ENCODE results near the gene VGLL4. TPM values are rescaled to one million over a fixed set of nuclear protein-coding genes. Genes with fewer than 3 reads are reported as not detected.

VGLL4 gene
- total RNA-seq, 3 donors from 2014 or later, result 42.5 to 51.3 (median 46.4) TPM

DNA sequence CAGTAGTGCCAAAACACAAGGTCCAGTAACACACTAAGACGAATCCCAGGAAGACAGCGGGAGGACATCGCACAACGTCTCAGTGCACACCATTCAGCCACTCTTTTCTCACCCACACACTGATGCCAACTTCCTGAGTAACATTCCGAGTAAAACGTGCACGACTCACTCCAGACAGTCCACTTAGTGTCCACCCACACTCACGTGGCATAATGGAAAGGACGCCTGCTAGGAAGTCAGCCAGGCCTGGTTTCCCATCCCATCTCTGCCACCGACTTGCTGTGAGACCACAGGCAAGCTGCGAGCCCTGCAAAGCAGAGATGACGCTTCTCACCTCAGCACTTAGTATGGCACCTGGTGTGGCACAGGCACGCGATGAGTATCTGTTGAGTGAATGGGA is 36.8 kb upstream of the VGLL4 start:
- Histone ChIP-seq H3K36me3 (ENCODE audit: low read depth) (no peaks in the 10 kb centered on the region), H3K9me3 (no peaks in the 10 kb centered on the region), H3K4me3 (no peak overlapping the region), H3K4me1 (ENCODE audit: low read depth) (no peaks in the 10 kb centered on the region)
- intact Hi-C loops (cut with DNase I, micrococcal nuclease), result no loop called here
- ATAC-seq (no peak), DNase-seq (no peak)
- TF ChIP-seq, protein P1, sequence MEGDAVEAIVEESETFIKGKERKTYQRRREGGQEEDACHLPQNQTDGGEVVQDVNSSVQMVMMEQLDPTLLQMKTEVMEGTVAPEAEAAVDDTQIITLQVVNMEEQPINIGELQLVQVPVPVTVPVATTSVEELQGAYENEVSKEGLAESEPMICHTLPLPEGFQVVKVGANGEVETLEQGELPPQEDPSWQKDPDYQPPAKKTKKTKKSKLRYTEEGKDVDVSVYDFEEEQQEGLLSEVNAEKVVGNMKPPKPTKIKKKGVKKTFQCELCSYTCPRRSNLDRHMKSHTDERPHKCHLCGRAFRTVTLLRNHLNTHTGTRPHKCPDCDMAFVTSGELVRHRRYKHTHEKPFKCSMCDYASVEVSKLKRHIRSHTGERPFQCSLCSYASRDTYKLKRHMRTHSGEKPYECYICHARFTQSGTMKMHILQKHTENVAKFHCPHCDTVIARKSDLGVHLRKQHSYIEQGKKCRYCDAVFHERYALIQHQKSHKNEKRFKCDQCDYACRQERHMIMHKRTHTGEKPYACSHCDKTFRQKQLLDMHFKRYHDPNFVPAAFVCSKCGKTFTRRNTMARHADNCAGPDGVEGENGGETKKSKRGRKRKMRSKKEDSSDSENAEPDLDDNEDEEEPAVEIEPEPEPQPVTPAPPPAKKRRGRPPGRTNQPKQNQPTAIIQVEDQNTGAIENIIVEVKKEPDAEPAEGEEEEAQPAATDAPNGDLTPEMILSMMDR (IDR thresholded peaks at IDR 0.05), result no peak

DNA sequence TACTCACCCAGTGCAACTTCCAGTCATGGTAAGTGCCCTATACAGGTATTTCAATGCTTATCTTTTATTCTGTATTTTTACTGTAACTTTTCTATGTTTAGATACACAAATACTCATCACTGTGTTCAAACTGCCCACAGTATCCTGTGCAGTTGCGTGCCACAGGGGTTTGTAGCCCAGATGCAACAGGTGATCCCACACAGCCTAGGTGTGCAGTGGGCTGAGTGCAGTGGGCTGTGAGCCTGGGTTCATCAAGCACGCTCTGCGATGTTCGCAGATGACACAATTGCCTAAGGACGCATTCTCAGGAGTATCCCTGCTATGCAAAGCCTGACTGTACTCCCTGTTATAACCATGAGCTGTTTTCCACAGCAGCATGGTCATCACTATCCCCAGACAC is 36.2 kb upstream of the VGLL4 start:
- intact Hi-C loops (cut with DNase I, micrococcal nuclease), result no loop called here
- TF ChIP-seq, protein P1 (IDR thresholded peaks at IDR 0.05), result no peak

DNA sequence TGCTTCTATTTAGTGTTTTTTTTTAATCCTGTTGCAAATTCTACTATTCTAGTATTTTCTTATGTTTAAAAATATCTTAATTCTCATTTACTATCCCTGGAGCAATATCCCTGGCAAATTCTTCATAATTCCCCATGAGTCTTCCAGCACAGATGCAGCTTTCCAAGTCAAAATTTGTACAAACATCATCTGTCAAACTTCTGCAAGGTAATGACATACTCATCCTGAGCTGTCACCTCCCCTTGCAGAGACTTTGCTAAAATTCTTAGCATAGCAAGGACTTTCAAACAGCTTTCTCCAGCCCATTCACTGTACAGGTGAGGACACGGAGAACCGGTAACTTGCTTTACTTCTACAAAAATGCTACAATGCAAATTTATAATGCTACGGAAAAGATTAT is 28.6 kb upstream of the VGLL4 start:
- intact Hi-C loops (cut with DNase I, micrococcal nuclease), result no loop called here
- H3K4me3 ChIP-seq, result no peak overlapping the region
- H3K9me3 ChIP-seq, result no peaks in the 10 kb centered on the region
- TF ChIP-seq, protein P1 (IDR thresholded peaks at IDR 0.05), result no peak
- ATAC-seq (no peak), DNase-seq (no peak)
- H3K36me3 ChIP-seq (ENCODE audit: low read depth), result no peaks in the 10 kb centered on the region
- H3K4me1 ChIP-seq (ENCODE audit: low read depth), result no peaks in the 10 kb centered on the region

More for the DNA sequence above, 36.2 kb upstream of the VGLL4 start:
- DNase-seq, result no peak
- no peaks in the 10 kb centered on the region for H3K36me3 ChIP-seq (ENCODE audit: low read depth)
- H3K4me3 ChIP-seq, result no peak overlapping the region
- ATAC-seq, result no peak
- no peaks in the 10 kb centered on the region for H3K9me3 ChIP-seq
- H3K4me1 ChIP-seq (ENCODE audit: low read depth), result no peaks in the 10 kb centered on the region

DNA sequence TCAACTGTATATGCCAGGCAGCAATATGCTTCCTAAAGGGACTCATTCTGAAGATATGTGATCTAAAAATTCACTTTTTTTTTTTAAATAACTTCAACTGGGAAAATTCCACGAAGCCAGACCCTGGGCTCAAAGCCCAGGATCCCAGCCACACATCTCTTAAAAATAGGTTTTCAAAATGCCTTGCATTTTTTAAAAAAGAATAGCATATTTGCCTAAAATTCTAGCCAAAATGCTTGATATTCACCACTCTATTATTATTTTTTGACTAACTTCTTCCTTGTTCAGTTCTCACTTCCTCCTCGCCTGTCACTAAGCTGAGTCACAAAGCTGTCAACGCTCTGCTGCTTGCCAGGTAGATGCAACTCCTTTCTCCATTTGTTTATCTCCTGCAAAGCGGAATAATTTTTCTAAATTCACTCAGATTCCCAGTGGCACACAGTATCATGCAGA is 28.0 kb upstream of the VGLL4 start:
- DNase-seq, result no peak
- no peaks in the 10 kb centered on the region for H3K36me3 ChIP-seq (ENCODE audit: low read depth)
- TF ChIP-seq, protein P1 (IDR thresholded peaks at IDR 0.05), result no peak
- no peaks in the 10 kb centered on the region for H3K4me1 ChIP-seq (ENCODE audit: low read depth)
- no peaks in the 10 kb centered on the region for H3K9me3 ChIP-seq
- intact Hi-C loops (cut with DNase I, micrococcal nuclease), result no loop called here
- ATAC-seq, result peak; percentile 85
- no peak overlapping the region for H3K4me3 ChIP-seq

DNA sequence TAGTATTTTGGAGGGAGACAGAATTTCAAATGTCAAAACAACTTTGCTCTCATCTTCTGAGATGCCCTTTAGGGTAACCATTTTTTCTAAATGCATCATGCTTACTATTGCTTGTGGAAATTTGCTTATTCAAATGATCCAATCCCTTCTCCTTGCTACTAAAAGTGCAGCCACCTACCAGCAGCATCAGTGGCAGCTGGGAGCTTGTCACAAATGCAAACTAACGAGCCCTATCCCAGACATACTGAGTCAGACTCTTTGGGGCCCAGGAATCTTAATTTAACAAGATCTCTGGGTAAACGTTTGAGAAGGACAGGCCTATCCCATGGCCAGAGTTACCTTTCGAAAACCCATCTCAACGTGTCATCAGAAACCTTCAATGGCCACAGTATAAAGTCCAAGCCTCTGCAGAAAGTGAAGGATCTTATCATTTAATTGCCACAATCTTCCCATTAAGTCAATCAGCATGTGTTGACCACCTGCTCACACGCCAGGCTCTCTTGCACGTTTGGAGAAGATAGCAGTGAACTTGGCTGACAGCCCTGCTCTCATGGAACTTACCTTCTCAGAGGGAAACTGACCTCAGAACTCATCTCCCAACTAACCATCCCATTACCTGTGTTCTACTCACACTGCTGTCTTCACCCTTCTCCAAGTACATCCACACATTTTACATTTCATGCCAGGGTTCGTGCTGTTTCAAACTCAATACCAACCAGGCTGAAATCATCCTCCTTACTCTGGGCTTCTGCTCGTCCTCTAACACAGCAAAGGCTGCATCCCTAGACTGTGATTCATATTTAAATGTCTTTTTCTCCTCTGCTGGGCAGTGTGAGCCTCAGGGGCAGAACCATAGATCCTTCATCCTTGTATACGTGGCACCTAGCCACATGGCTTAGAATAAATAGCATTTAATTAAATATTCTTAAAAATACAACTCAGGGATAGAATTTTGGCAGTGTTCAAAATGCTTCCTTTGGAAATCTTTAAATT is 24.8 kb upstream of the VGLL4 start:
- intact Hi-C loops (cut with DNase I, micrococcal nuclease), result no loop called here
- Histone ChIP-seq H3K4me3 (no peak overlapping the region), H3K9me3 (no peaks in the 10 kb centered on the region), H3K36me3 (ENCODE audit: low read depth) (no peaks in the 10 kb centered on the region), H3K4me1 (ENCODE audit: low read depth) (no peaks in the 10 kb centered on the region)
- ATAC-seq (no peak), DNase-seq (no peak)
- TF ChIP-seq, protein P1 (IDR thresholded peaks at IDR 0.05), result no peak
